Kasumi-1 (cell line): ENCODE results near the gene FBXL22.
"Not testable (repeated sequence)": the region's sequence is repeated elsewhere in the genome, so short reads cannot be mapped to it uniquely, and the experiment has no call there.

Experiments
- DNase-seq, 2 experiments: peaks; one replicate each; lab custom pipeline; 2025; lab: John Stamatoyannopoulos, UW

The FBXL22 gene

DNA sequence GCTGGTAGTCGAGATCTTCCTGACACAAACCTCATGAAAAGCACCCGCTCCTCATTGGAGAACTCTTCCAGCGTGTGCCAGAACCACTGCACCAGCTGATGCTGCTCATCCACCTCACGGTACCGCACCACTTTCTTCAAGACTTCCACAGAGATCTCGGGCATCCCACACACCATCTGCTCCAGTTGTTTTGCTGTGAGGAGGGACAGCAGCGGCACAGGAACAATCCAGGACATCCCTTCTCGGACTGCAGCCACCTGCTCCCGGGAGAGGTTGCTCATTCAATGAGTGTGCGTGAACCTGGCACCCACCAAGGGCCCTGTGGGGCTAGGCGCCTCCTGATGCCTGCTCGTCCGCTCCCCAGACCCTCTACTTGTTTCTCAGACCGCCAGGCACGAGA lies 15.1 kb downstream of the FBXL22 start:
- DNase-seq, result no peak

DNA sequence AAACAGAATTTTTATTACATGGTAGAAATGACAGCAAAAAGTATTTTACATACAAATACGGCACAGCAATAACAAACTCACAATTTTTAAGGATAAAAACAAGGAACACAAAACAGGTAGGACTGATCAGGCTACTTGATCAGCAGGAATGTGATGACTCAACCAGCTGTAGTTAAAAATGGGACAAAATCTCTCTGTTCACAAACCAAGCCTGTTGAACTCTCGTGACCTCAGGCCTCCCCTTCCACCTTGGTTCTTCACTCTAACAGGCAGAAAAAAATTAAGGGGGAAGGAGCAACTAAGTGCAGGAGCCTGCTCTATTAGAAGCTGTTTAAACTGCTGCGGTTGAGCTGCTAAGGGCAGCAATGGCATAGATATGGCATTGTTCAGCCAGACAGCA lies 18.7 kb downstream of the FBXL22 start:
- no peak for DNase-seq

DNA sequence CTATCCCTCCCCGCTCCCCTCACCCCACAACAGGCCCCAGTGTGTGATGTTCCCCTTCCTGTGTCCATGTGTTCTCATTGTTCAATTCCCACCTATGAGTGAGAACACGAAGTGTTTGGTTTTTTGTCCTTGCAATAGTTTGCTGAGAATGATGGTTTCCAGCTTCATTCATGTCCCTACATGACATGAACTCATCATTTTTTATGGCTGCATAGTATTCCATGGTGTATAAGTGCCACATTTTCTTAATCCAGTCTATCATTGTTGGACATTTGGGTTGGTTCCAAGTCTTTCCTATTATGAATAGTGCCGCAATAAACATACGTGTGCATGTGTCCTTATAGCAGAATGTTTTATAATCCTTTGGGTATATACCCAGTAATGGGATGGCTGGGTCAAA lies 20.0 kb downstream of the FBXL22 start:
- DNase-seq, result not testable (repeated sequence)

DNA sequence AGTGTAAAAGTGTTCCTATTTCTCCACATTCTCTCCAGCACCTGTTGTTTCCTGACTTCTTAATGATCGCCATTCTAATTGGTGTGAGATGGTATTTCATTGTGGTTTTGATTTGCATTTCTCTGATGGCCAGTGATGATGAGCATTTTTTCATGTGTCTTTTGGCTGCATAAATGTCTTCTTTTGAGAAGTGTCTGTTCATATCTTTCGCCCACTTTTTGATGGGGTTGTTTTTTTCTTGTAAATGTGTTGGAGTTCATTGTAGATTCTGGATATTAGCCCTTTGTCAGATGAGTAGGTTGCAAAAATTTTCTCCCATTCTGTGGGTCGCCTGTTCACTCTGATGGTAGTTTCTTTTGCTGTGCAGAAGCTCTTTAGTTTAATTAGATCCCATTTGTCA lies 20.4 kb downstream of the FBXL22 start:
- DNase-seq, result not testable (repeated sequence)

DNA sequence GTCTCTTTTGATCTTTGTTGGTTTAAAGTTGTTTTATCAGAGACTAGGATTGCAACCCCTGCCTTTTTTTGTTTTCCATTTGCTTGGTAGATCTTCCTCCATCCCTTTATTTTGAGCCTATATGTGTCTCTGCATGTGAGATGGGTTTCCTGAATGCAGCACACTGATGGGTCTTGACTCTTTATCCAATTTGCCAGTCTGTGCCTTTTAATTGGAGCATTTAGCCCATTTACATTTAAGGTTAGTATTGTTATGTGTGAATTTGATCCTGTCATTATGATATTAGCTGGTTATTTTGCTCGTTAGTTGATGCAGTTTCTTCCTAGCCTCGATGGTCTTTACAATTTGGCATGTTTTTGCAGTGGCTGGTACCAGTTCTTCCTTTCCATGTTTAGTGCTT lies 23.6 kb downstream of the FBXL22 start:
- not testable (repeated sequence) for DNase-seq

DNA sequence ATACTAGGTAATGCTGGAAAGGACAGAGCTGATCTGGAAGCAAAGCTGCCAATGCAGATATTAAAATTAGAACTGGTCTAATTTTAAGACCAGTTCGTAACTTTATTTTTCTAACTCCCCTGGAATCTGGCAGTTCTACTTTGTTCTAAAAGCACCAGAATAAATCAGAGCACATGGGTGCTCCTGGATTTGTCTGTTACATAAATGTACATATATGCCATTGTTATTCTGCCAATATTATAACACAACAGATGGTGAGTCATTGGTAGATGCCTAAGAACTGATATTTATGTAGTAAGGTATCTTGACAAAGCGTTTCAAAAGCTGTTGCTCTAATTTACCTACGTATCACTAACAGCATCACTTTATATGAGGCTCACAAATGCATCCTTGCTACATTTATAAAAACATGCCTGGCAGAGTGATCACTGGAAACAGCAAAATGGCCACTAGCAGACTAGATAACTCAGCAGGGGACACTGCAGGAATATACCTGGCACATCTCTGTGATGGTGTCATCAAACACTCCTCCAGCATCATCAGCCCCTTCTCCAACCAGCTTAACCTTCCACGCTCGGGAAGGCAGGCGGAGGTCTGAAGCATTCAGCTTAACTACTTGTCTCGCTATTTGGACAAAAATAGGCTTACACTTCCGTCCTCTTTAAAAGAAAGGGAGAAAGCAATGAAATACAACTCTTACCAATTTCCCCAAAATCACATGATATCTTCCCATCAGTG lies 26.2 kb downstream of the FBXL22 start:
- DNase-seq, result no peak

DNA sequence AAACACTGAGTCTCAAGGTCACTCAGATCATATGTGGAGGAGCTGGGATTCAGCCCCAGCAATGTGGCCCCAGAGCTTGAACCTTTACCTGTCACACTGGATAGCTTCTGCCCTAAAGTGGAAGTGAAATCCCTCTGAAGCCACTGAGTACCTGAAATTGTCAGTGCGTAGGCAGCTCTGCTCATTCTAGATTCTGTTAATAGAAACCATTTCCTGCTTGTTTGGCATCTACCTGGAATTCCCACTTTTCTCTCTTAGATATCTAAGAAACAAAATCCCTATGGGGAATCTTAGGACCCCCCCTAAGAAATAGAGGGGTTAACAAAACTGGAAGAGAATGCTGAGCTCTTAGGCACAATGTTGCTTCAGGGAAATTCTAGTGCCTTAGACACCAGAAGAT lies 29.8 kb downstream of the FBXL22 start:
- no peak for DNase-seq

DNA sequence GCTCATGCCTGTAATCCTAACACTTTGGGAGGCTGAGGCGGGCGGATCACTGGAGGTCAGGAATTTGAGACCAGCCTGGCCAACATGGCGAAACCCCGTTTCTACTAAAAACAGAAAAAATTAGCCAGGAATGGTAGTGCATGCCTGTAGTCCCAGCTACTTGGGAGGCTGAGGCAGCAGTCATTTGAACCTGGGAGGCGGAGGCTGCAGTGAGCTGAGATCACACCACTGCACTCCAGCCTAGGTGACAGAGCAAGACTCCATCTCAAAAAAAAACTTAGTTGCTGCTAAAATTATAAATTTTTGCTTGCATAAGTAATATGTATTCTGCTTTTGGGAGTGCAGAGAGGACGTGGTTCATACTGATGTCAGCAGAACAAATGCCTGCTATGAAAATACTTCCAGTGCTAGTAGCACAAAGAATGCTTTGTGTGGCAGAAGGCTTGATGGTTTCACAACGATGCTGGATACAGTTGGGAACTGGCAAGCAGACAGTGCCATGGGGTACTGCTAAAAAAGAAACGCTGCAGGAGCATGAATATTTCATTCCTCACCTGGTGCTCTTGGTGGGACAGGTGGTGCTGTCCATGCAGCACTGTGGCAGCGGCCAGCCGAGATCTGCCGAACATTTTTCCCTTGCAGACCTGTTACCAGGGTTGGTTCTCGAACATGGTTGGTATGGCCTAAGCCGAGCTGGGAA lies 31.1 kb downstream of the FBXL22 start:
- no peak for DNase-seq

DNA sequence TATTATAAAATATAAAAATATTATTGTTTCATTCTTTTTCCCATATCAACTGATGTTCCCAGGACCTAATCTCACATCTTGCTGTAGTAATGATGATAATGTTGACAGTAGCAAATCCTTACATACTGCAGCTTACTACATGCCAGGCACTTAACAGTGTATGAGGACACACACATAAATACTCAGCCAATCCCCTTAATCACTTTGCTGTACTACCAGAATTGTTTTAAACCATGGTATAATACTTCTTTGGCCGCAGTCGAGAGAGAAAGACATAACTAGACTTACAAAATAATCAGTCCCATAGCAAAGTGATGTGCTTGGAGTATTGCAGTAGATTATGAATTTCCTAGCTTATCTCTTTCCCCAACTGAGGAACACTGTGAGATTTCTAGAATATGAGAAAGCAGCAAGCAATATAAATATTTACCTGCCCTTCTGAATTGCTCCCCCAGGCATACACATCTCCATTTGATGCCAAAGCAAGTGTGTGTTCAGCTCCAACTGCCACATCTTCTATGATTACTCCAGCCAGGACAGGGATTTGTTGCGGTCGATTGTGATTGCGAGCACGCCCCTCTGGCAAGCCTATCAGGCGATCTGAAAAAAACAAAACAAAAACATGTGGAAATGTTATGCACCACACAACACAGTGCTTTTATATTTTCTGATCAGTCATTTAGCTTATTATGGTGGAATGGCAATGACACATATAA lies 33.0 kb downstream of the FBXL22 start:
- no peak for DNase-seq

DNA sequence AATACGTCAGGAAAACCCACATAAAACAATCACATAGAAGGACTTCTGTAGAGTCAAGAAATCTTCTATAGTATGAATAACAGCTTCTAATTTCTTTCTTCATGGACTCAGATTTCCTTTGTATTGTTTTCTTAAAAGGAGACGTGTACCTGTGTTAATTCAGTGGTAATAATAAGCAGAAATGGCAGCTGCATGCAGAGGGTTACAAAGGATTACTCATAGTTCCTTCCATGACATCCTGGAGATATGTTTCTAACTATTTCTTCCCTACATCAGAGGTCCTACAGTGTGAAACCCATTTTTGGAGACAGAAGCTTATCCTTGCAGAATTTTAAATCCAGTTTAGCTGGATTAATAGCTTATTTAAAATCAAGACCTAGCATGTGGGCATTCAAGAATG lies 36.1 kb downstream of the FBXL22 start:
- no peak for DNase-seq

DNA sequence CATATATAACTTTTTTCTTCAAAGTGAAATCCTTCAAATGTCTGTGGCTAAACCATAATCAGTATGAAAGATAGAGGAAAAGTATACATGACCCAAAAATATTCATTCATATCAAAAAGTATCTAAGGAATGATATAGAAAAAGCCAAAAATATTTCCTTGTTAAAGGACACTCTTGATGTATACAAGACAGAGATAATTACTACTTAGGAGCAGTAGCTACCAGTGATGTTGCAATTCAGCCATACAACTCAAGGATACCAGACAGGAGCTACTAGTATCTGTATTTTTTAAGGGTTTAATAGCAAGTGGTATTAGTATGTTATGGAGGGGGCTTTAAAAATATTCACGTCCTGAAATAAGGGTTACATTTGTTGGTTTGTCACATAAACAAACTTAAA lies 37.0 kb downstream of the FBXL22 start:
- DNase-seq, result no peak

DNA sequence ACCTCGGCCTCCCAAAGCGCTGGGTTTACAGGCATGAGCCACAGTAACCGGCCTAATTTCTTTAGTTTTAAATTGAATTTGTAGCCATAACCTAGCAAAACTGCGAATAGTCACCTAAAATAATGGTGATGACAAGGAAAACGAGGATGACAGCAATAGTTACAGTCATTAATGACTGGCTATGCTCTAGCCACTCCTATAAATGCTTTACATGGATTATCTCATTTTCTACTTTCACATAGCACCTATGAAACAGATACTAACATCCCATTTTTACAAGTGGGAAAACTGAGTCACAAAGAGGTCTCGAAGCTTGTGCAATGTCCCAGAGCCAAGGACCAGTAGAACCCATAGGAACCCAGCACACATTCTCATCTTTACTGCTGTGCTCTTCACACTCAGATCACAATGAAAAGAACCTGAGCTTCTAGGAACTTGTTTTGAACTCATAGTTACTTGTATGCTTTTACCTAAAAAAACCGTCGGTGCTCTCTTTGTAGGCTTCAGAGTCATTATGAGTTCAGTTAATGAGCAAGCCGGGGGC lies 39.4 kb downstream of the FBXL22 start:
- DNase-seq, result no peak

DNA sequence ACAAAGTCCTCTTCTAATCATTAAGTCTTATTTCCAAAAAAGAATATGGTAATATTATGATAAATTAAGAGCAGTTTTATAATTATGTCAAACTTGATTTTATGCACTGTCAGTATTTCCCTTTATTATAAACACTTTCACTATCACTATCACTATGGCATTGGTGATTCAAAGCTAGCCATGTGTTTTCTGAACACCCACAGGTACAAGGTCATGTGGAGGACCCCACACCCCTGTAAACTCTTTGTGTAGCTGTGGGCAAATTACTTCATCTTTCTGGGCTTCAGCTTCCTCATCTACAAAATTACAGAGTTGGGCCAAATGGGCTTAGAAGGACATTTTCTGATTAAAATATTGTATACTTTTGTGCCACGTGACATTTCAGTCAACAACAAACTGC lies 41.7 kb downstream of the FBXL22 start:
- no peak for DNase-seq

DNA sequence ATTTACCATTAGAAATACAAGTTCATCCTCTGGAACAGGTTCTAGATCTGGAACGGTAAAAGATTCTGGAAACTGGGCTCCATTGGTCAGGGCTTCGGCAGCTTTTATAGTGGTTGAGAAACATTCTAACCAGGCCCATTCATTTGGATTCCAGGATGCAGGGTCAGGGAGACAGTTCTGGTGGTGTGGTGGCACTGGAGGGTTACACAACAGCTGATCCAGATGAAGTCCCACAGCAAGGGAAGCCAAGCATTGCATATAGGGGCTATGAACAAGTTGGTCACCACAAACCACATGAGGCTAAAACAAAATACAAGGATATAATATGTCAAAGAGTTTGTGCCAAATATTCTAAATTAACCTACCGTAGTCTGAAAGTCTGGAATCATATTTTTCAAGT lies 43.0 kb downstream of the FBXL22 start:
- DNase-seq, result no peak
